Stimulated activated CD8-positive, alpha-beta memory T cell treated with anti-CD3 and anti-CD28 coated beads, Interleukin-12 subunit alpha, Interleukin-12 subunit beta, amount 100 ng/mL, for 24 hours (primary cell): ENCODE results near the gene NADK.
A peak's percentile ranks its signal among the peaks of the same experiment; 100 is the strongest.

ENCODE experiments used
- DNase-seq: peaks from one replicate; pipeline ENCODE4 v3.0.0-alpha.2; 2020; ENCODE audit errors: extremely low read depth

The NADK gene, protein sequence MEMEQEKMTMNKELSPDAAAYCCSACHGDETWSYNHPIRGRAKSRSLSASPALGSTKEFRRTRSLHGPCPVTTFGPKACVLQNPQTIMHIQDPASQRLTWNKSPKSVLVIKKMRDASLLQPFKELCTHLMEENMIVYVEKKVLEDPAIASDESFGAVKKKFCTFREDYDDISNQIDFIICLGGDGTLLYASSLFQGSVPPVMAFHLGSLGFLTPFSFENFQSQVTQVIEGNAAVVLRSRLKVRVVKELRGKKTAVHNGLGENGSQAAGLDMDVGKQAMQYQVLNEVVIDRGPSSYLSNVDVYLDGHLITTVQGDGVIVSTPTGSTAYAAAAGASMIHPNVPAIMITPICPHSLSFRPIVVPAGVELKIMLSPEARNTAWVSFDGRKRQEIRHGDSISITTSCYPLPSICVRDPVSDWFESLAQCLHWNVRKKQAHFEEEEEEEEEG

DNA sequence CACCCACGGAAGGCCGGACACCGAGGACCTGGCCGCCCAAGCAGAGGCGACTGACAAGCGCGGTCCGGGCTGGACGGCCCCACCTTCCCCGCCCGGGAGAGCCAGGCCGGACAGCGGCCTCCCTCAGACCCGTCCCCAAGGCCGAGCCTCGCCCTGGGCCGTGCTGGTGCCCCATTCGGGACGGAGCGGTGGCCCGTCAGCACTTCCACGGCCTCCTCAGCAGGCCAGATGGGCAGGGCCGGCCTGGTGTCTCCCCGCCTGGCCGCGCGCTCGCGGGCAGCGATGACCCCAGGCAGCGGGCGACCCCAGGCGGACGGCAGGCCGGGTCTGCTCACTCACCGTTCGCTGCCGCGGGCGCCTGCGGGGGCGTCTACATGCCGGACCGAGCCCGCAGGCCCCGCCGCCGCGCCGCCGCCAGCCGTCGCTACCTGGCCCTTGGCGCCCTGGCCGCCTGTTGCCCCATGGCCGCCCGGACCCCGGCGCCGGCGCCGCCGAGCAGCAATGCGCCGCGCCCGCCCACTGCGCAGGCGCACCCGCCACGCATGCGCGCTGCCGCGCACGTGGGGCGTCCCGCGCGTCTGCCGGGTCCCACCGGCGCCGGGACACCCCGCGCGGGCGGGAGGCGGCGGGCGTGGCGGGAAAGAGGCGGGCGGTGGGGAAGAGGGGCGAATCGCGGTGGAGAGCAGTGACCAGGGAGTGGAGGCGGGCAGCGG, at the start of gene NADK:
TSS of gene NADK (minus strand) at position 521 of the 713 bp plus-strand sequence. CDS start 13,064 bp downstream, outside the sequence.
- peak; percentile 36 for DNase-seq

DNA sequence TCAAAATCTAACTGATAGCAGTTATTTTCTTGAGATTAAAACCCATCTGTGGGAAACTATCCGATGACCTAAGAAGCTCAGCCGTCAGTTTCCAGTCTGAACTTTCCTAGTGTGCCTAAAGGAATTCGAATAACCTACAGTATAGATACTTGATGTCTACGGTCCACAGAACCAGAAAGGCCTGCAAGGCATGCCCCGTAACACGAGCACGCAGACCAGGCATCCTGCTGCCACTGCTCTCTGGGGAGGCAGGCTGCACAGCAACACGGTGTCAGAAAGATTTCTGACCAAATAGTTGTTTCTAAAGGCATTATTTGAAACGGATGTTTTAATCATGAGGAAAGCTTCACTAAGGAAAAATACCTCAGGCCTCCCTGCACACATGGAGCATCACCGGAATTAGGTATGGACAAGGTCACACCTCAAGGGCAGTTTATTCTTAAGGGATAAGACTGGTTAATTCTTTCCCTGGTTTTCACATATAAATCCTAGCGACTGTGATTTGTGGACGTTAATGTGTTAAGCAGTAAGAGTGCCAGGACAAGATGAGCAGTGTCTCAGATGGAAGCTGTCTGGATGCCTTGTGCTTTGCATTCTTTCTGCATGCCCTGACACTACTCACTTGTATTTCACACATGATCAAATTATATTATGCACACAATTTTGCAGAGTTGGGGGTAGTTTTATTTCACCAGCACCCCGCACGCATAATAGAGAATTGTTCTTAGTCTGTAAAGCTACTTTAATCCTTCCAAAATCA, 49.0 kb upstream of the NADK start:
- DNase-seq = no peak

DNA sequence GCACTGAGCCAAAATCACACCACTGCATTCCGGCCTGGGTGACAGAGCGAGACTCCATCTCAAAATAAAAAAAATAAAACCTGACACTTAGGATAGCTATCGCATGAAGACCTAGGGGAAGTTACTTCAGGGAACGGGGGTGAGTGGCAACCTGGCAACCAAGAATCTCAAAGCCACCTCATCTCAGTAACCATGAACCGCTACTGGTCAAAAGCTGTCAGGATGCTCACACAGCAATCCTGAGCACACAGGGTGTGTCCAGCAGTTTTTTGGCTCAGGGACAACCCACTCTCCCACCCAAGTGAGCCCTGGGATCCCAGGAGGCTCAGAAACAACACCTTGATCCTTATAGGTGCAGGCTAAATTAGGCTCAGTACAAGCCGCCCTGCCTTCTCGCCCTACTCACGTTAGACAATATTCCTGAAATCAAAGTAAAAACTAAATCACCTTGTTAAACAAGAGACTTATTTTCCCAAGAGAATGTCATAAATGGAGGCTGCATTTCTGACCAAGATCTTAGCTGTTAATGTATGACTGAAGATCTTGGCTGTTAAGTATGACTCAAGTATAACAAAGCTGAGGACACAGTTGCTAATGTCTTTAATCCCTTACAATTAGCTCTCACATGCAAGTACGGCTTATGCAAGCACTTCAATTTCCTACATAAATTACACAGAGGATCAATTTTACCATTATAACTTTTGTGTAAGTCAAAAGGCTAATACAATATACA, 48.3 kb upstream of the NADK start:
- DNase-seq = no peak

DNA sequence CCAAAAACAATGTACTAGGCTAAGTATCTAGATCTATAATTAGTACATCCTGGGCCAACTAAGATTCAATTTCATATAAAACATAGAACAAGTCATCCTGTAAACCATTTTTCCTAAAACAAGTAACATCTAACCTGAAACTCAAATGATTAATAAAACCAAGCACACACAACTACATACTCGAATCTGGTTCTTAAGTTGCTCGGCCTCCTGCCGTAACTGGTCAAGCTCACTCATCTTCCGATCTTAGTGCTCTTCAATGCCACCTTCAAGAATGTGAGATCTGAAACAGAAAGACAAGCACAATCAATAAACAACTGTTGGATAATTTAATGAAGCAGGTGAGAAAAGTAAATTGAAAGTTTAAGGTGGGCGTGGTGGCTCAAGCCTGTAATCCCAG, 46.9 kb upstream of the NADK start:
- no peak for DNase-seq

DNA sequence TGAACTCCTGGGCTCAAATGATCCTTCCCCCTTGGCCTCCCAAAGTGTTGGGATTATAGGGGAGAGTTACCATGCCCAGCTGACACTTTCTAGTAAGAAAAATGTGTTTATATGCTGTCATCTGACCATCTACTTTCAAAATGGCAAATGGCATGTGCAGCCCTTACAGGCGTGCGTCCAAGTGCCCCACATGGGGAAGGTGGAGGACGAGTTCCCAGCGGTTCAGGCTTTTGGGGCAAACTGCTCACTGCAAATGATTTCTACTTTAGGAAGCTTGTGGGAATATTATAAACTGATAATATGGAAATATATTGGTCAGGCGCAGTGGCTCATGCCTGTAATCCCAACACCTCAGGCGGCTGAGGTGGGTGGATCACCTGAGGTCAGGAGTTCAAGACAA, 41.5 kb upstream of the NADK start:
- no peak for DNase-seq

DNA sequence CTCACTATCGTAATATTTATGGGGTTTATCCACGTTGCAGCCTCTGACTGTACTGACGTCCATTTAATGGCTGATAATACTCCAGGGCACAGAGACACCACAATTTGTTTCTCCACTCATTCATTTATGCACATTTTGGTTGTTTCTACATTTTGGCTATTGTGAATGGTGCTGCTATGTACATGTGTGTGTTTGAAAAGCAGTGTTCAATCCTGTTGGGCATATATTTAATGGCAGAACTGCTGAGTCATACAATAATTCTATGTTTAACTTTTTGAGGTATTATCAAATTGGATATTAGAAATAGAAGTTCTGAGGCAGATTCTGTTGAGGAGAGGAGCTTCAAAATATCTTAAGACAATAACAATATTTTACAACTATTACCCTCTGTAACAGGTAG, 39.0 kb upstream of the NADK start:
- DNase-seq = no peak

DNA sequence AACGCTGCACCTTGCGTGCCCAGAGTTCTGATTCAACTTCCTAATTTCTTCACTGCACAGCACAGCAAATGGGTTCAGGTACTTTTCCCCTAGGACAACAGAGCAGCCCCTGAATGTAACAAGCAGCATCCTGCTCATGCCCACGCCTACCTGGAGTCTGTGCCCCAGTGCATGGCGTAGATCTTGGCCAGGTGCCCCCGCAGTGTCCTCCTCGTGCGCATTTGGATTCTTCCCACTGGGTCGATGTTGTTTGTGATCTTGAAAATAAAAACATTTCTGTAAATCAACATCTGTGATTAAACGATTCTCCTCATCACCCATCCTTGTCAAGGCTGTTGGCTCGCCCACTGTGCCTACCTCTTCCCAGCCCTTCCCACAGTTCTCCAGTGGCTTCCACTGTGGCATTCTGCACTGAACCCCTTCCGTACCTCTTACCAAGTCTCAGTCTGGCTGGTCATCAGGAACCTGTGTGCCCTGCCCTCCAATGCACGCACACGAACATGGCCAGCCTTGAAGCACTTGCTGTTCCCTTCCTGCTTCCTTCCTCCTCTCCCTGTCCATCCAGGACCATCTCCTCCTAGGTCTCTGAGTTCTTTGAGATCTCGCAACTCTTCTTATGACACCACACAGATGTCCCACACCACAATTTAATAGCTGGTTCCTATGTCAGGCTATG, 37.5 kb upstream of the NADK start:
- no peak for DNase-seq

DNA sequence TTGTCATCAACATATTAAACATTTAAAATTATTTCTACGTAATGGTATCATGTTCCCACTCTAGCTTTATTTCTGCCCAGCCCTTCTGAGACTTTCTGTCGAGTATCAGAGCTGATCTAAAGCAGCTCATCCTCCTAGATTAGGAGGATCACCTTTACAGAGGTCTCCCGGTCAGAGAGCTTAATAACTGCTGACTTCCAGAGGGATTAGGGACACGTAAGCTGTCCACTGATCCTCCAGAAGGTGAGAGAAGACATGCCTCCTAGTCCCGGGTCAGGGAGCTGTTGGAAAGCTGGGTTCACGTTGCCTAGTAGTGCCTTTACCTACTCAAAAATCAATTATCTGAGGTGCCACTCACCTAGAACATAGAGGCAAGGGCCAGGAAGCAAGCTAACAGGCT, 31.2 kb upstream of the NADK start:
- no peak for DNase-seq

DNA sequence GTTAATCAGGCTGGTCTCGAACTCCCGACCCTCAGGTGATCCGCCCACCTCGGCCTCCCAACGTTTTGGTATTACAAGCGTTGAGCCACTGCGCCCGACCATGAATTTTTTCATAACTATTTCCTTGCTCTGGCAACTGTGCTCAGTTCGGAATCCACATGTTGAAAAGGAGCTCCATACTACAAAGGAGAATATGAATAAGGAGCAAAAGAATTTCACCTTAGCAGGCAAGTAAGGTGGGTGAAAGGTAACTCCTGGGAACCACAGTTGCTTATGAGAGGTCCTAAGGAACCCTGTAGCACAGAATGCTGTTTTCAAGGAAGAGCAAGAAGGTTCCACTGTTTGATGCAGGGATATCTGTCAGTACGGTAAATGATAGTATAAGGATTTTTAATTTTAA, 29.9 kb upstream of the NADK start:
- DNase-seq = no peak

DNA sequence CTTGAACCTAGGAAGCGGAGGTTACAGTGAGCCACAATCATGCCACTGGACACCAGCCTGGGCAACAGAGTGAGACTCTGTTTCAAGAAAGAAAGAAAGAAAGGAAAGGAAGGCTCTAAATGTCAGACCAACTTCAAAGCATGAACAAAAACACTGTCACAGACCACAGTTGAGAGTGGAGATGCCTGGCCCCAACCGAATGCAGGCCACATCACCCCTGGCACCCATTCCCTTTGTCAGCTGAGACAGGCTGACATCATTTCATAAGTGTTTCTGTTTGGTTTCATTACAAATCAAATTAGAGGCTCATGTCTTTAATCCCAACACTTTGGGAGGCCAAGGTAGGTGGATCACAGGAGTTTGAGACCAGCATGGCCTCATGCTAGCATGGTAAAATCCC, 28.6 kb upstream of the NADK start:
- no peak for DNase-seq

DNA sequence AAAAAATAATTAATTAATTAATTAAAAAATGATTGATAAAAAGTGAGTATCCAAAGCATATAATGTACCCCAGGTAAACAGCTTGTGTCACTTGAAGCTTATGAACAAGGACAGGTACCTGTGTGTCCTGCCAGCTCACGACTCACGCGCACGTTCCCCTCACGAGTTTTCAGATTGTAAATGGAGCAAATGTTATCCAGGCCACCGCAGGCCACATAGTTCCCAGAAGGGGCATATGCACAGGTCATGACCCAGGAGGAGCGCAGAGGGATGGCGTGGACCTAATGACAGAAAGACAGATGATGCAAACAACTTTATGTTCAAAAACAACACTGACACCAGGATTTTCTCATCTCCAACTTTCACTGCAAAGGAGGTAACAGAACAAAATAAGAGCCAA, 26.0 kb upstream of the NADK start:
- DNase-seq = no peak

DNA sequence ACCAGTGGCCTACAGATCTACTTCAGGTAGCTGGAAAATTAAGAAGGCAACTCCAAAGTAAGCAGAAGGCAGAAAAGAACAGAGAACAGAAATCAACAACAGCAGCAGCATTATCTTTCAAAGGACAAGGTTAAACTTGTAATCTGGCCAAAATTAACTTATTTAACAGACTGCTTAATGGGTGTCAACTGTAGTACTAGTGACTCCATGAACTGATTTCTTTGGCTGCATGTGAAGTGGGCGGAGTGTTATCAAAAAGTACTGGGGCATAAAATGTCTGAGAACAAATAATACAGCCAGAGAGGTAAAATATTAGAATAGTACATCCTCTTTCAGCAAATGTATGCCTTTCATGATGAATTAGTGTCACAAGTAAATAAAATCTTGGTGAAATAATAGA, 24.6 kb upstream of the NADK start:
- DNase-seq = no peak

DNA sequence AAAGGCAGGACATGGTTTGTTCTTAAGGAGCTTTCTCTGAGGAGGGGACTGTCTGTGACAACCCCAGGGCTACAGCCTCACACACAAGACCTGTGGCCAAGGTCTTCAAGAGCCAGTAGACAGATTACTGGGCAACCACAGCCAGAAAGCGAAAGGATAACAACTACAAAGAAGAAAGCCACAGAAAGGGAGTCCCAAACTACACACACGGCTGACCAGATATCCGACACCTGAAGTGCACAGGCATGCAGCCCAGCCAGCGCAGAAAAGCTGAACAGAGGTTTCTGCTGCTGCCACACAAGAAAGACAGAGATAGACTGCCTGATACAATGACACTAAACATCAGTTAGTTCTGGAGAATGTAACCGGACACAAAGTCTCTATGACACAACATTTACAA, 21.4 kb upstream of the NADK start:
- no peak for DNase-seq

DNA sequence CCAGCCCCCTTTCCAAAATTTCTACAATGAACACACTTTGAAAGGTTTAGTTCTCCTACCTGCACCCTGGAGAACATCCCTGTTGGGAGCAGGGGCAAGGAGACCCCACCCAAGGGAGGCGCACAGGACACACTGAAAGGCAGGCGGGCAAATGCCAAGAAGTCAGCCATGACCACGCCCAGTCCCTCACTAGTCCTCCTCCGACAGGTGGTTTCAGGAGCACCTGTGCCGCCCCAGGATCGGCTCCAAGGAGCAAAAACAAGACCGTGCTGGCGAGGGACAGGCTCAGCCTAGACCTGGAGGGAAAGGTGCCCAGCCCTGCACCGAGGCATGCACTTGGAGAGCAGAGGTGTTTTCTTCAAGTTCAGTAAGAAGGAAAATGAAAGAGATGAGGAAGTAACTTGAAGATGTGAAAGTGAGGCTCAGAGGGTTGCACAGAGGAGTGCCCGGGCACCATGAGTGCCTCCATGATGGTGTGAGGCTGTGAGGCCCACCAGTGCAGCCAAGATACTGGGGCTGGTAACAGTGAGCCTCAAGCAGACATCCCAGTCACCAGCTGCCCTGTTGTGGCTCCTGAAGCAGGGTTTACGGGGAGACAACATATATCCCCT, 19.6 kb upstream of the NADK start:
- DNase-seq = no peak

DNA sequence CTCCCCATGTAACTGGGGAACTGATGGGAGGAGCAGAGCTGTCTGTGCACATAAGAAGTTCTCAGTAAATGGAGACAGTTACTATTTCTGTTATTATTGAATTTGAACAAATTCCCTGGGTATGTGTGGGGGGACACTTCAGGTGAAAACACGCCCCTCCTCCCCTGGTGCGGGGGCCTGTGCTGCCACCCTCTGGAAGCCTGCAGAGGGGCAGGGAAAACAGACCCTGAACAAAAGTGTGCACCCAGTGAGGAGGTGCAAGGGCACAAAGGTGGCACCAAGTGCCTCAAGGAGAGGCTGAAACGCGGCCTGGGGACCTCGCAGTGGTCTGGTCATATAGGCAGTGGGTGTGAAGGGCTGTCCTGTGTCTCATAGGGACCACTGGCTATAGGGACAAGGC, 18.2 kb upstream of the NADK start:
- DNase-seq = no peak

DNA sequence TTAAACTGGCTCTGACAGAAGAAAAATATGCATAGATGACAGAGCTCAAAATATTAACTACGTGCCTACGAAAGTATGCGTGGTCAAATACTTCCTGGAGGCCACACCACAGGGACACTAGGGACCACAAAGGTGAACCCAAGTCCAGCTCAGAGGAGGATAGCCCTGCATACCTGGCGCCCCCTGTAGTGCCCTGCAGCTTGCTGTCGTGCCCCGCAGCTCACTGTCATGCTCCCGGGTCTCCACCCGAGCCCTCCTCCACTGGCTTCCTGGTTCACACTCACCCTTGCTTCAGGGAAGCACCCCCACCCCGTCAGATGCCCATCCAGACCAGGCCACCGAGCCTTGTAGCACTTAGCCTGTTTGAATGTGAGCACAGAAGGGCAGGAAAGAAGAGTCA, 16.7 kb upstream of the NADK start:
- DNase-seq = no peak

DNA sequence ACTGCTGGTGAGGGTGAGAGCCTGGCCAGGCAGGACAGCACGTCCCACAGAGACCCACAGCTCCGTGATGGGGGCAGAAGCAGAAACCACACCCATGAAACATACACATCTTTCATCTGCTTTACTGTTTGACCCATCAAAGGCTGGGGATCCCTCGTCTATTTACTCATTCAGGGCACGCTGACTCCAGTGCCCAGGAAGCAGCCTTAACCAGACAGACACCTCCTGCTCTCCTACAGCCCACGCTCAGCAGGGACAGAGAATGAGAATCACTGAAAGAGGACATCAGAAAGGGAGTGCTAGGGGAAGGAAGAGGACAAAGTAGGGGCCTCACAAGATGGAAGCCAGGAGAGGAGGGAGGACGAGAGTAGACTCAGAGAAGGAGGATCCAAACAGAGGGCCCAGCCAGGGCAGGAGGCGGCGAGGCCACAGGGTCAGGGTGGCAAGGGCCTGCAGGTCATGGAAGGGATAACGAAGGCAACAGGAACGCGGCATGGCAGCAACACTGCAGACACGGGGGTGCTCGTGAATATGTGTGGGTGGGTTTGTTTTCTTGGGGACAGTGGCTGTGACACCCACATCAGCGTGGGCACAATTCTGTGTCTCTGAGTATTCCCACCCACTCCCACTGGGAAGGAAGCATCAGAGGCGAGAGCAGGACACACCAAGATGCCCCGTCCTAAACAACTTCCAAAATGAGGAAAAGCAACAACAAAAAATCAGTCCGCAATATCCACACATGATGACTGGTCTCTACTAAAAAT, 15.4 kb upstream of the NADK start:
- DNase-seq = no peak

DNA sequence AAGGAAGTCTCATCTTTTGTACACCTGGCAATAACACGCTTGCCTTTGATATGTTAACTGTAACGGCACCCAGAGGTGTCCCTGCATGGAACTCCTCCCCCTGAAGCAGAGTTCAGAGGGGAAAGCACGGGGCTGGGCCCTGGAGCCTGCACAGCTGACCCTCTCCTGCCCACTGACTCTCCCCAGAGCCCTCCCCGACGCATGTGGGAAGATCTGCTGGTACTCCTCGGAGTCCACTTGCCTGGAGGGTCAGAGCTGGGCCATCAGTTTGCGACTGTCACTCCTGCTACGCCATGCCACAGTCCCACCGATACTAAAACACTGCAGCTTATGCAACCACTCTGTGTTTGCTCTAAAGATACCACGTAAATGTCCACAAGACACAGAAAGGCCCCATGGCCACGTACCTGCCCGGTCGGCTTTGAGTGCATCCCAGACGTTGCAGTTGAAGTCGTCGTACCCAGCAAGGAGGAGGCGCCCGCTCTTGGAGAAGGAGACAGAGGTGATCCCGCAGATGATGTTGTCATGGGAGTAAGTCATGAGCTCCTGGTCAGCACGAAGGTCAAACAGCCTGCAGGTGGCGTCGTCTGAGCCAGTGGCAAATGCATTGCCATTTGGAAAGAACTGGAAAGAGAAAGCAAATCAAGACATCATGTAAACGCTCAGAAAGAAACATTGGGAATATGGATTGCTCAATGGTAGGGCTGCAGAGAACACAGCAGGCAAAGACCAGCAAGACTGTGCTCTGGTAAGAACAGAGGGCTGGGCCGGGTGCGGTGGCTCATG, 10.6 kb upstream of the NADK start:
- DNase-seq = no peak

DNA sequence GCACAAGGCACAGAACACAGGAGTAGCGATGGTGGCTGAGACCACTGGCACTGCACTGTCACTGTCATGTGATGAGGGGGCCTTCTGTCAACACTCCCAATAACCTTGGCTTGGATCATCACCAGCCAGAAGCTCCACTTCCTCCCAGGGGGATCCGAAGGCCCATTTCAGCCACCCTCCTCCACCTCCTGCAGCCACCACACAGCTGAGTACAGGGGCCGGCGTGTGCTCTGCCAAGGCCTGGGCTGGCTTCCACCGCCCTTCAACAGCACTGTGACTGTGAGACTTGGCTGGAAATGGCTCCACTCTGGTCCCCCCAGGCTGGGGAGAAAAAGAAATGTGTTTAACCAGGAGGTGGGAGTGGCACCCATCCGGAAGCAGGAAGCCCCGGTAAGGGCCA, 9.9 kb upstream of the NADK start:
- DNase-seq = no peak
